Psoas muscle (tissue), 8 donors: ENCODE measurements around the gene RUNX2. TPM values are rescaled to one million over a fixed set of nuclear protein-coding genes. Genes with fewer than 3 reads are reported as not detected.

Source experiments
- ATAC-seq, 4 donors: fragments of 200-7000 bp; cut with Tn5 transposase; one replicate each; pipeline ENCODE4 v1.9.1; 2020; ENCODE audit warnings: moderate library complexity in 3 of 4, mild to moderate bottlenecking in 2 of 4
- DNase-seq, 2 donors: peaks; one replicate each; pipeline ENCODE4 v3.0.0-alpha.2; 2020
- H3K27ac ChIP-seq: fragments of 200-600 bp; one replicate; pipeline ENCODE4 v1.8.0; 2022
- H3K27me3 ChIP-seq, 3 donors: fragments of 200-600 bp in 1 of 3; one replicate each; pipeline versions ENCODE4 v1.6.1 to v1.8.0; 2013 to 2022; ENCODE audit warnings: low read length in 2 of 3, mild to moderate bottlenecking in 2 of 3, moderate library complexity in 1 of 3; ENCODE audit not compliant: insufficient read depth in 3 of 3
- H3K36me3 ChIP-seq, 2 donors: fragments of 200-600 bp in 1 of 2; one replicate each; pipeline versions ENCODE4 v1.6.1 to v1.8.0; 2013 to 2022; ENCODE audit warnings: low read depth in 1 of 2, mild to moderate bottlenecking in 1 of 2, moderate library complexity in 1 of 2; ENCODE audit not compliant: insufficient read depth in 1 of 2
- H3K4me1 ChIP-seq: fragments of 200-600 bp; one replicate; pipeline ENCODE4 v1.8.0; 2022
- H3K4me3 ChIP-seq: fragments of 200-600 bp; one replicate; pipeline ENCODE4 v1.8.0; 2022; ENCODE audit warnings: mild to moderate bottlenecking
- H3K9me3 ChIP-seq: fragments of 200-600 bp; one replicate; pipeline ENCODE4 v1.8.0; 2022
- WGBS, 3 donors: extraction: QIAGEN DNeasy Blood & Tissue Kit; methylation state at CpG; one replicate each; pipeline versions ENCODE4 v1.1.6 to v1.1.7; 2013; 5-methylcytosine and 5-hydroxymethylcytosine counted together
- intact Hi-C, 2 donors: fragments of 100-400 bp; cut with DNase I; formaldehyde crosslinking; loops; one replicate each; pipeline versions ENCODE4 v1.11.0 to v1.14.2; 2022
- polyA plus RNA-seq, 3 donors: library from polyadenylated mRNA; stranded (reverse); fragments of 200-250 nt; gene quantifications; one replicate each; pipeline ENCODE4 v1.2.3, GENCODE V29; 2013
- total RNA-seq, 4 donors: library from RNA; stranded (reverse); fragmentation: NEBNext Ultra II Directional in 2 of 4; extraction: Animal tissue kit (Norgen Biotek cat#: 25700) in 2 of 4; gene quantifications; one replicate each; pipeline versions ENCODE4 v1.2.1 to v1.2.4, GENCODE V29; 2021 to 2023
- TF ChIP-seq, protein P1 (sequence below): fragments of 200-600 bp; IDR thresholded peaks from one replicate; pipeline ENCODE4 v1.8.0; 2022; ENCODE audit warnings: antibody characterized with exemption
- donor health status: healthy with polysubstance abuse.
- donor health status: DM: no; HTN: no; CAD: no; lungs with moderate emphysema.
- donor health status: Bipolar disorder and iron deficiency.
- donor health status: healthy.
- donor health status: DM: yes; HTN: yes; CAD: no.
- donor health status: DM: no; HTN: no; CAD: no.
- donor health status: DM: no; HTN: no; CAD: no.
- donor health status: DM: yes; HTN: yes; CAD: no.

RUNX2 gene
- total and polyA plus RNA-seq, 7 donors, result 0.07 to 0.69 (median 0.21) TPM

DNA sequence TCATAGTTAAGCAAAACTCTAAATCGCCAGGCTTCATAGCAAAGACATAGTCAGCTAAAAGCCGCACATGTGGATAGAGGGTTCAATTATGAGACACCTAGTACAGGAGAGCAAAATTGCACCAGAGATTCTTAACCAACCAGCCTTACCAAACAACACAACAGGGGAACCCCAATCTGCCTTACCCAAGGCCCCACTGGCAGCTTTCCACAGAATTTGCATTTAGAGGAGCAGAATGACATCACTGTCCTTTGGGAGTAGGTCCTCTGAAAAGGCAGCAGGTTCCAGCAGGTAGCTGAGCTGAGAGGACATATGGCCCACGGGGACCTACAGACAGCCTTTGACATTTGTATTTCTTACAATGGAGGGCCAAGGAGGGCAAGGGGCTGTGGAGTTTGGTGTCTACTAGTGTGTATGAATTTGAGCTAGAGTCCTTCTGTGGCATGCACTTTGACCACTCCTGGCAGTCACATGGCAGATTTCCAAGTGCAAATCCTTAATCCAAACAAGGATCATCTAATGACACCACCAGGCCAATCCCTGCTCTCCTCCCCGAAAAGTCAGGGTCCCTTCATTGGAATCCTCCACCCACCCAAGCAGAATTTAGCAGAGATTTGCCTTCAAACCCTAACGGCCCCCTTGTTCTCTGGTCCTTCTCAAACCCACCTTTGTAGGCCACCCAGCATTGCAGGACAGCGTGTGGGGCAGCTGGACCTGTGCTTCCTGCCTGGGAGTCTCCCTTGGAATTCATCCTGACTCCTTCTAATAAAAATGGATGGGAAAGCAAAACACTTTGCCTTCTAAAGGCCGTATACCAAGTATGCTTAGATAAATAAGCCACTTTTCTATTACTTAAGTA lies 220.8 kb downstream of the RUNX2 start:
- Histone ChIP-seq H3K9me3 (no peaks in the 10 kb centered on the region), H3K27me3 (no peaks in the 10 kb centered on the region), H3K36me3 (no peaks in the 10 kb centered on the region), H3K4me3 (no peak overlapping the region), H3K4me1 (no peaks in the 10 kb centered on the region), H3K27ac (no peak overlapping the region)
- 79 to 87% (median 82%) methylated on average over 7 of the region's 7 CpGs for WGBS, 3 donors
- DNase-seq, result no peak
- intact Hi-C loops, result no loop called here
- TF ChIP-seq, protein P1, sequence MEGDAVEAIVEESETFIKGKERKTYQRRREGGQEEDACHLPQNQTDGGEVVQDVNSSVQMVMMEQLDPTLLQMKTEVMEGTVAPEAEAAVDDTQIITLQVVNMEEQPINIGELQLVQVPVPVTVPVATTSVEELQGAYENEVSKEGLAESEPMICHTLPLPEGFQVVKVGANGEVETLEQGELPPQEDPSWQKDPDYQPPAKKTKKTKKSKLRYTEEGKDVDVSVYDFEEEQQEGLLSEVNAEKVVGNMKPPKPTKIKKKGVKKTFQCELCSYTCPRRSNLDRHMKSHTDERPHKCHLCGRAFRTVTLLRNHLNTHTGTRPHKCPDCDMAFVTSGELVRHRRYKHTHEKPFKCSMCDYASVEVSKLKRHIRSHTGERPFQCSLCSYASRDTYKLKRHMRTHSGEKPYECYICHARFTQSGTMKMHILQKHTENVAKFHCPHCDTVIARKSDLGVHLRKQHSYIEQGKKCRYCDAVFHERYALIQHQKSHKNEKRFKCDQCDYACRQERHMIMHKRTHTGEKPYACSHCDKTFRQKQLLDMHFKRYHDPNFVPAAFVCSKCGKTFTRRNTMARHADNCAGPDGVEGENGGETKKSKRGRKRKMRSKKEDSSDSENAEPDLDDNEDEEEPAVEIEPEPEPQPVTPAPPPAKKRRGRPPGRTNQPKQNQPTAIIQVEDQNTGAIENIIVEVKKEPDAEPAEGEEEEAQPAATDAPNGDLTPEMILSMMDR, result no peak
- no peak for ATAC-seq

- Histone ChIP-seq H3K36me3 (no peaks in the 10 kb centered on the region), H3K27me3 (no peaks in the 10 kb centered on the region), H3K9me3 (no peaks in the 10 kb centered on the region), H3K4me1 (peaks cover 12% of the 10 kb centered on the region), H3K27ac (no peak overlapping the region), H3K4me3 (no peak overlapping the region)
- intact Hi-C loops, result no loop called here
- ATAC-seq (no peak), DNase-seq (no peak)
- TF ChIP-seq, protein P1, result no peak
- WGBS, 3 donors, result 75 to 87% (median 82%) methylated on average over 6 of the region's 6 CpGs
Measured at GRCh38 chr6:45552536-45552935, 224.4 kb downstream of the RUNX2 start.

DNA sequence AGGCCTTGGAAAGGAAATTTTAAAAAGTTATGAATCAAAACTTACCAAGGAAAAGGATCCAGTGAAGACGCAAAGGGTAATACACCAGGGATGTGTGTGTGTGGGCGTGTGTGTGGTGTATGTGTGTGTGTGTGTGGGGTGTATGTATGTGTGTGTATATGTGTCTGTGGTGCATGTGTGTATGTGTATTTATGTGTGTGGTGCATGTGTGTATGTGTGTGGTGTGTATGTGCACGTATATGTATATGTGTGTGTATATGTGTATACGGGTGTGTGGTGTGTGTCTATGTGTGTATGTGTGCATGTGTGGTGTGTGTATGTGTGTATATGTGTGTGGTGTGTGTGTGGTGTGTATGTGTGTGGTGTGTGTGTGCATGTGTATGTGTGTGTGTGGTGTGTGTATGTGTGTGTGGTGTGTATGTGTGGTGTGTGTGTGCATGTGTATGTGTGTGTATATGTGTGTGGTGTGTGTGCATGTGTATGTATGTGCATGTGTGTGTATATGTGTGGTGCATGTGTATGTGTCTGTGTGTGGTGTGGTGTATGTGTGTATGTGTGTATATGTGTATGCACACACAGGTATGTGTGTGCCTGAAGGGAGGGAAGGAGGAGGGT lies 225.7 kb downstream of the RUNX2 start:
- Histone ChIP-seq H3K27ac (no peak overlapping the region), H3K27me3 (no peaks in the 10 kb centered on the region), H3K9me3 (no peaks in the 10 kb centered on the region), H3K4me3 (no peak overlapping the region), H3K36me3 (no peaks in the 10 kb centered on the region), H3K4me1 (peaks cover 12% of the 10 kb centered on the region)
- DNase-seq (no peak), ATAC-seq (no peak)
- intact Hi-C loops, result no loop called here
- WGBS, 3 donors, result 80 to 94% (median 81%) methylated on average over 4 of the region's 4 CpGs
- TF ChIP-seq, protein P1, result no peak

GRCh38 chr6:45554591-45554990 lies 226.5 kb downstream of the RUNX2 start:
- Histone ChIP-seq H3K27me3 (no peaks in the 10 kb centered on the region), H3K9me3 (no peaks in the 10 kb centered on the region), H3K4me3 (no peak overlapping the region), H3K36me3 (no peaks in the 10 kb centered on the region), H3K27ac (no peak overlapping the region), H3K4me1 (peaks cover 12% of the 10 kb centered on the region)
- TF ChIP-seq, protein P1, result no peak
- 32 to 55% (median 50%) methylated on average over 1 of the region's 1 CpG for WGBS, 3 donors
- no peak for ATAC-seq
- intact Hi-C loops, result no loop called here
- no peak for DNase-seq
